ENCODE results near the gene CSH1.
"Not testable (repeated sequence)": the region's sequence is repeated elsewhere in the genome, so short reads cannot be mapped to it uniquely, and the experiment has no call there.

CSH1 gene

DNA sequence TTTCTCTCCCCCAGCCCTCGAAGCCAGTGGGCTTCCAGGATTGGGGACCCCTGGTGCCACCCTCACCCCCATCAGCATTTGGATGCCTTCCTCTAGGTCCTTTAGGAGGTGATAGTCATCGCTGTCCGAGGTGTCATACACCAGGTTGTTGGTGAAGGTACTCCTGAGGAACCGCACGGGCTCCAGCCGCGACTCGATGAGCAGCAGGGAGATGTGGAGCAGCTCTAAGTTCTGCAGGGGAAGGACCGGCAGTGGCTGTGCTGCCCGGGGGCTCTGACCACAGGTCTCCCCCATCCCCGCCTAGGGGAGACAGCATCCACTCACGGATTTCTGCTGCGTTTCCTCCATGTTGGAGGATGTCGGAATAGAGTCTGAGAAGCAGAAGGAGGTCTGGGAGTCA, 13.7 kb upstream of the CSH1 start:
- TF ChIP-seq, protein P1, sequence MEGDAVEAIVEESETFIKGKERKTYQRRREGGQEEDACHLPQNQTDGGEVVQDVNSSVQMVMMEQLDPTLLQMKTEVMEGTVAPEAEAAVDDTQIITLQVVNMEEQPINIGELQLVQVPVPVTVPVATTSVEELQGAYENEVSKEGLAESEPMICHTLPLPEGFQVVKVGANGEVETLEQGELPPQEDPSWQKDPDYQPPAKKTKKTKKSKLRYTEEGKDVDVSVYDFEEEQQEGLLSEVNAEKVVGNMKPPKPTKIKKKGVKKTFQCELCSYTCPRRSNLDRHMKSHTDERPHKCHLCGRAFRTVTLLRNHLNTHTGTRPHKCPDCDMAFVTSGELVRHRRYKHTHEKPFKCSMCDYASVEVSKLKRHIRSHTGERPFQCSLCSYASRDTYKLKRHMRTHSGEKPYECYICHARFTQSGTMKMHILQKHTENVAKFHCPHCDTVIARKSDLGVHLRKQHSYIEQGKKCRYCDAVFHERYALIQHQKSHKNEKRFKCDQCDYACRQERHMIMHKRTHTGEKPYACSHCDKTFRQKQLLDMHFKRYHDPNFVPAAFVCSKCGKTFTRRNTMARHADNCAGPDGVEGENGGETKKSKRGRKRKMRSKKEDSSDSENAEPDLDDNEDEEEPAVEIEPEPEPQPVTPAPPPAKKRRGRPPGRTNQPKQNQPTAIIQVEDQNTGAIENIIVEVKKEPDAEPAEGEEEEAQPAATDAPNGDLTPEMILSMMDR (IDR thresholded peaks at IDR 0.05; ENCODE audit: low read depth, low read length), result no peak
- TF ChIP-seq, protein P2, sequence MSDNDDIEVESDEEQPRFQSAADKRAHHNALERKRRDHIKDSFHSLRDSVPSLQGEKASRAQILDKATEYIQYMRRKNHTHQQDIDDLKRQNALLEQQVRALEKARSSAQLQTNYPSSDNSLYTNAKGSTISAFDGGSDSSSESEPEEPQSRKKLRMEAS (IDR thresholded peaks at IDR 0.05; ENCODE audit: low read depth, low read length), result no peak
- TF ChIP-seq MYC (IDR thresholded peaks at IDR 0.05; ENCODE audit: low read depth, low read length) (no peak), POLR2A (IDR thresholded peaks at IDR 0.05; ENCODE audit: extremely low read depth, insufficient read length) (no peak)
- no peak overlapping the region for H3K4me3 ChIP-seq (ENCODE audit: low read depth, low read length)
- no peak for DNase-seq (ENCODE audit: low read depth)

DNA sequence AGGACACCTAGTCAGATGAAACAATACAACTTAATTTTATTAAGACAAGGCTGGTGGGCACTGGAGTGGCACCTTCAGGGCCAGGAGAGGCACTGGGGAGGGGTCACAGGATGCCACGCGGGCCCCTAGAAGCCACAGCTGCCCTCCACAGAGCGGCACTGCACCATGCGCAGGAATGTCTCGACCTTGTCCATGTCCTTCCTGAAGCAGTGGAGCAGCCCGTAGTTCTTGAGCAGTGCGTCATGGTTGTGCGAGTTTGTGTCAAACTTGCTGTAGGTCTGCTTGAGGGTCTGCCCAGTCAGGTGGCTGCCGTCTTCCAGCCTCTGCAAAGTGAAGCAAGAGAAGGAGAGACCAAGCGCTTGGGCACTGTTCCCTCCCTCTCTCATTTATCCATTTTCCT, 13.2 kb upstream of the CSH1 start:
- not testable (repeated sequence) for DNase-seq (ENCODE audit: low read depth); H3K4me3 ChIP-seq (ENCODE audit: low read depth, low read length)

DNA sequence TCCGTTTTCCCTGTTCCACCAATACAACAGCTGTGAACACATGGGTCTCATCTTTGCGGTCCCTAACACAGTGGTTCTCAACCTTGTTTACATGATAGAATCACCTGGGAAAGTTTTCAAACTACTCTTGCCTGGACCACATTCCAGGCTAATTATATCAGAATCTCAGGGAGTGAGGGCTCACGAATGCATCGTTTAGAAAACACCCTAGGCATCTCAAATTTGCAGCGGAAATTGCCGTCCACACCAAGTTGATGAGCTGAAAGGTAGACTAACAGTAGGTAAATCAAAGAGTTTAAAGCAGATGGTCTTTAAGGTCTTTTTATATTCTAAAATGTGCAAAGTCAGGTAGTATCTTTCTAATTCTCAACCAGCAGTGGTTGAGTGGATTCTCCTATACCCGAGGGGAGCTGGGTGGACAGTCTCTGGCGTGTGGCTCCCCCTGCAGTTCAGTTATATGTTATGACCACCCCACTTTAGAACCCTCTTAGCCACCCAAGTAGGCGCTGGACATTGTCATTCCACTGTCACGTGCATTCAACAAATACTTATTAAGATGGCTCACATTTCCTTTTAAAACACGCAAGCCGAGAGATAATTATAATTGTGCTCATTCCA, 10.9 kb upstream of the CSH1 start:
- TF ChIP-seq, protein P1 (IDR thresholded peaks at IDR 0.05; ENCODE audit: low read depth, low read length), result peak; percentile 11
- DNase-seq (ENCODE audit: low read depth), result peak; percentile 37
- not testable (repeated sequence) for H3K4me3 ChIP-seq (ENCODE audit: low read depth, low read length)

DNA sequence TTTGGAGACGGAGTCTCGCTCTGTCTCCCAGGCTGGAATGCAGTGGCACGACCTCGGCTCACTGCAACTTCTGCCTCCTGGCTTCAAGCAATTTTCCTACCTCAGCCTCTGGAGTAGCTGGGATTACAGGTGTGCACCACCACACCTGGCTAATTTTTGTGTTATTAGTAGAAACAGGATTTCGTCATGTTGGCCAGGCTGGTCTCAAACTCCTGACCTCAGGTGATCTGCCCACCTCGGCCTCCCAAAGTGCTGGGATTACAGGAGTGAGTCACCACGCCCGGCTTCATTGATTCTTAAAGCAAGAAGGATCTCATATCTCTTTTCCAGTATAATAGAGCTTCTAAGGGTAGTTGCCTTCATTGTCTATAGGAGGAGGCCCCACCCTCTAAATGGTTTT, 8.4 kb upstream of the CSH1 start:
- DNase-seq (ENCODE audit: low read depth); H3K4me3 ChIP-seq (ENCODE audit: low read depth, low read length): not testable (repeated sequence)

DNA sequence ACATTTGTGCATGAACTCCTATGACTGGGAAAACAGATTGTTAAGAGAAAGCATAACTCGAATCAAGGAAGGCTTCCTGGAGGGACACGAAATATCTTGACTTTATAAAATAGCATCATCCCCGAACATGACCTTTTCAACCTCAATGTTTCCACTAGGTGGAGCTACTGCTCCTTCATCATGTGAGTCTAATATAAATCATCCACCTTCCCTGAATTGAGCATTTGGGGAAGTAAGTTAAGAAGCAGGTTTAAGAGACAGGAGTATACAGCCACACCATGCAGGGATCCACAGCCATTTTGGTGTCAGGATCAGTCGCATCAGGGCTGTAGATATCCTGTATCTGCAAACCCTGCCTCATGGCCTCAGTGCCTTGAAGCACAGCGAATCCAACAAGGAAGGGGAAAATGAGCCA, 7.4 kb upstream of the CSH1 start:
- DNase-seq (ENCODE audit: low read depth); H3K4me3 ChIP-seq (ENCODE audit: low read depth, low read length): not testable (repeated sequence)

DNA sequence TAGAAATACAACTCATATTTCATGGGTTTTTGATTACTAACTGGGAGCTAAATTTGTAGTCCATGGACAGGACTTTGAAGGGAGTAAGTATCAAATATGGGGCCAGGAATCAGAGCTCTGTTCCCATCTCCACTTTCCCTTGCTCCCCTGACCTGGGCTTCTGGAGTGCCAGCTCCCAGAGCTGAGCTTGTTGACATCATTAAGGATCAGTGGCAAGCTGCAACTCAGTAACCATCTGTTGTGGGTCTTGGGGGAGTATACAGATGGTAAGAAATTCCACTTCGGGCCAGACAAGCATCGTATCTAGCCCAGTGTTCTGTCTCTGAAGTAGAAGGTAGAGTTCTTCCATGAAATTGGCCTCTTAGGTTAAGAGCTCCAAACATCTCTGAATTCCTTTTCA, 5.6 kb upstream of the CSH1 start:
- not testable (repeated sequence) for DNase-seq (ENCODE audit: low read depth); H3K4me3 ChIP-seq (ENCODE audit: low read depth, low read length)

DNA sequence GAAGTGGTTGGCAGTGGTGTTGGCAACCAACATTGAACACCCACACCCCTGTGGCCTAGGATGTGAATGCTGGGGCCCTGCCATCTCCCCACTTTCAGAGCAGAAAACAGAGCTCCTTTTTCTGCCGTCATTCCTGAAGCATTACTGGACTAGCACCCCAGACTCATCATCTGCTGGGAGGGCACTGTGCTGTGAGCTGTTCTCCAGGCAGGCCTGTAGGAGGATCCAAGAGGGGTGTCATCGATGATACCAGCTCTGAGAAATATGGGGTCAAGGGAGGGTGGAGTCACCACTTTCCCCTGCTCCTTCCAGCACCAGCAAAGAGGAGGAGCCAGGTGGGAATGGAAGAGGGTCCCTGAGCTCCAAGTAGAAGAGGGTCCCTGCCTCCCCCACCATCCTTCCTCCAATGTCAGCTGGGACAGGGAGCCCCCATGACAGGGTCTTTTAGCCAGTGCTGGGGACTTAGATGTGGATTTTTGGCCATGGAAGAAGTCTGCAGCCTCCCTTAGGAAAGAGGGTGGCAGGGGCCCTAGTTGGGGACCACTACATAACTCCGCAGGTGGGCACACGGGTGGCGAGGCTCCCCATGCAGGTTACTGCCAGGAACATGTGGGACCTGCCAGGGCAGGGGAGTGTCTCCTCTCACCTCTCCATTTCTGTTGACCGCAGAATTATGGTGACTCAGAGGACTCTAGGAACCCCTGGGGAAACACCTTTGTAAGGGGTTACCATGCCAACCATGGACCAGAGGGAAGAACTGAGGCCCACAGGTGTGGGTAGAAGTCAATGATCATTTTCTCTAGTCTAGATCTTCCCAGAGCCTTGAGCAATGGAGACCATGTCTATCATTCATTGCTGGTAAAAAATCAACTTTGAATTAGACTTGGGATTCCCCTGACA, 2.8 kb upstream of the CSH1 start:
- not testable (repeated sequence) for DNase-seq (ENCODE audit: low read depth); H3K4me3 ChIP-seq (ENCODE audit: low read depth, low read length)

DNA sequence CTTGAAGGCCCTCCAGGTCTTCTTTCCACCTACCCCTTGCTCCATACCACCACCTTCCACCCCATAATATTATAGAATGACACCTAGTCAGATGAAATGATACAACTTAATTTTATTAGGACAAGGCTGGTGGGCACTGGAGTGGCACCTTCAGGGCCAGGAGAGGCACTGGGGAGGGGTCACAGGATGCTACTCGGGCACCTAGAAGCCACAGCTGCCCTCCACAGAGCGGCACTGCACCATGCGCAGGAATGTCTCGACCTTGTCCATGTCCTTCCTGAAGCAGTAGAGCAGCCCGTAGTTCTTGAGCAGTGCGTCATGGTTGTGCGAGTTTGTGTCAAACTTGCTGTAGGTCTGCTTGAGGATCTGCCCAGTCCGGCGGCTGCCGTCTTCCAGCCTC, 1.6 kb downstream of the CSH1 start:
- DNase-seq (ENCODE audit: low read depth); H3K4me3 ChIP-seq (ENCODE audit: low read depth, low read length): not testable (repeated sequence)

DNA sequence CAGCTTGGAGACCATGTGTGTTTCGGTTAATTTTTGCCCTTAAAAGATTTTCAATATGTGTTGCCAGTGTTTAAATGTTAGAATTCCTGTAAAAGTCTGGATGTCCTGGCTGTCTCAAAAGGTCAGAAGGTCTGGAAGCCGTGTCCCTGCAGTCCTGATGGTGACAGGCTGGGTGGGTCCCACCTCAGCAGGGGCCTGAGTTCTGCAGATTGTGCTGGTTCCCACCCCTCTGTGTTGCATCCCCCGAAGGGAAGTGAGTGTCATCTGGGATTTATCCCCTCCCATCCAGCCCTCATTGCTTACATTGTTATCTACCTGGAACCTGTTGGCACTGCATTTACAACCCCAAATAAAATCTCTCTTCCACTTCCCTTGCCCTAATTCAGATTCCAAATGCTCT, 2.4 kb downstream of the CSH1 start:
- not testable (repeated sequence) for DNase-seq (ENCODE audit: low read depth)

DNA sequence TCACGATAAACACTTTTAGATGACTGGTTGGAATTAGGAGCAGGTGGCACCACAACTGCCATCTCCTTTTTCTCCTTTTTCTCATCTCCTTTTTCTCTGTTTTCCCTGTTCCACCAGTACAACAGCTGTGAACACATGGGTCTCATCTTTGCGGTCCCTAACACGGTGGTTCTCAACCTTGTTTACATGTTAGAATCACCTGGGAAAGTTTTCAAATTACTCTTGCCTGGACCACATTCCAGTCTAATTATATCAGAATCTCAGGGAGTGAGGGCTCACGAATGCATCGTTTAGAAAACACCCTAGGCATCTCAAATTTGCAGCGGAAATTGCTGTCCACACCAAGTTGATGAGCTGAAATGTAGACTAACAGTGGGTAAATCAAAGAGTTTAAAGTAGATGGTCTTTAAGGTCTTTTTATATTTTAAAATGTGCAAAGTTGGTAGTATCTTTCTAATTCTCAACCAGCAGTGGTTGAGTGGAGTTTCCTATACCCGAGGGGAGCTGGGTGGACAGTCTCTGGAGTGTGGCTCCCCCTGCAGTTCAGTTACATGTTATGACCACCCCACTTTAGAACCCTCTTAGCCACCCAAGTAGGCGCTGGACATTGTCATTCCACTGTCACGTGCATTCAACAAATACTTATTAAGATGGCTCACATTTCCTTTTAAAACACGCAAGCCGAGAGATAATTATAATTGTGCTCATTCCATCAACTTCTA, 3.9 kb downstream of the CSH1 start:
- TF ChIP-seq, protein P1 (IDR thresholded peaks at IDR 0.05; ENCODE audit: low read depth, low read length), result peak; percentile 39
- peak; percentile 33 for DNase-seq (ENCODE audit: low read depth)
- H3K4me3 ChIP-seq (ENCODE audit: low read depth, low read length), result not testable (repeated sequence)

More for the DNA sequence above, 2.4 kb downstream of the CSH1 start:
- H3K4me3 ChIP-seq (ENCODE audit: low read depth, low read length), result not testable (repeated sequence)

Measured in NB4 (cell line).